ENCODE data around the gene GALM.
"Not testable (repeated sequence)": the region's sequence is repeated elsewhere in the genome, so short reads cannot be mapped to it uniquely, and the experiment has no call there.

Gene GALM

GRCh38 chr2:38682008-38682575 lies 16.2 kb downstream of the GALM start:
- DNase-seq (ENCODE audit: low read depth) = no peak

GRCh38 chr2:38682620-38683019 lies 16.7 kb downstream of the GALM start:
- not testable (repeated sequence) for DNase-seq (ENCODE audit: low read depth)

DNA sequence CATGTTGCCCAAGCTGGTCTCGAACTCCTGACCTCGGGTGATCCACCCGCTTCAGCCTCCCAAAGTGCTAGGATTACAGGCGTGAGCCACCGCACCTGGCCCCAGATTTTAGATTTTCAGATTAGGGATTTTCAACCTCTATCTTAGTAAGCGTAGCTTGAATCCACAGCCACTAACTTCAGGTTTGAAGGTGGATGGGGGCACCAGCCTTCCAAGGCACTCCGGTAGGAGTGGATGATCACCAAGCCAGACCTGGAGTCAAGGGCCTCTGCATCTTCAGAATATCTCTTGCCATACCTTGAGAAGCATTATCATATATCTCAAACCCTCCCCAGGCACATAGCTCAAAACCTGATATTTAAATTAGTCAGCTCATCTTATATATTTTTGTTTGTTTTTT lies 17.9 kb downstream of the GALM start:
- no peak for DNase-seq (ENCODE audit: low read depth)

GRCh38 chr2:38685116-38685735 lies 19.3 kb downstream of the GALM start:
- DNase-seq (ENCODE audit: low read depth) = no peak

DNA sequence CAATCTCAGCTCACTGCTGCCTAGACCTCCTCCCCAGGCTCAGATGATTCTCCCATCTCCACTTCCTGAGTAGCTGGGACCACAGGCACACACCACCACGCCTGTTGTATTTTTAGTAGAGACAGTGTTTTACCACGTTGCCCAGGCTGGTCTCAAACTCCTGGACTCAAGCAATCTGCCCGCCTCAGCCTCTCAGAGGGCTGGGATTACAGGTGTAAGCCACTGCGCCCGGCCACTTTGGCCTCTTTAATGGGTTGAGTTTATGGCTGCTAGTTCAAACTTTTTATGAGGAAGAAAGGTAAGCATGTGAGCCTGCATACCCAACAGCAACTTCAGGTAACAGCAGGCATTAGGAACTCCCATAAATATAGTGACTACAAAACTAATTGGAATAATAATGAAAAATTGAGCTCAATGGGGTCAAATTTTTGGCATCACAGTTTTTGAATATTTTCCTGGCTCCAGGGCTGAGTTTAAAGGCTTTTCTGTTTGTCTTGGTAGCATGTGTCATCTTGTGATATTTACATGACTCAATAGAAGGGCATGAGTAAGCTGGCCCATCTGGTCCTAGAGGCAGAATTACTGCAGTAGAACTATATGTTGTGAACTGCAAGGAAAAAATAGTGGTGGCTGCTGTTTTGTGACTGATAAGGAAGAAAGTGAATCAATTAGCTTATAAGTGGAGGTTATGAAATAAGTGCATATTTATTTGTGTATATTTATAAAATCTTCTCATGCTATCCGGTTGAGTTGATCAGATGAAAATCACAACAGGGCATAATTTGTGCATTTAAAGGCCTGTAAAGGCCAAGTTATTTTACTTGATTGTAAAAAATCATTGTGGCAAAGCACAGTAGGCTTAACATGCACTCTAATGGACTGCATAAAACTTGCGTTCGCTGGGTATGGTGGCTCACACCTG lies 24.8 kb downstream of the GALM start:
- DNase-seq (ENCODE audit: low read depth) = peak; percentile 80

DNA sequence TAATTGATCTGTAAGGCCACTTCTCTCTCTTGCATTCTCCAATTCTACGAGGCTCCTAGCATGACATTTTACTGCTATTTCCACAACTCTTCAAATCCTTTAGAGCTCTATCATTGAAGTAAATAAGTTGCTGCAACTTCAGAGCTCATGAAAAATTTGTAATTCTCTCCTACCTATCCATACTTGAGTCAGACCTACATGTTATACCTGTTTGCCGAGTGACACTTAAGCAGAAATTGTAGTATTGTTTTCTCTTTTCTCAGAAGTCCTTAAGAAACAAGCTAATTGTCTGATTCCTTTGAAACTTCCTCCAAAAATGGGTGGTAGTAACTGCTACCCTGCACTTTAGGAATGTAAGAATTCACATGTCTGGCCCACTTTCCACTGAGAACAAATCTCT lies 26.1 kb downstream of the GALM start:
- no peak for DNase-seq (ENCODE audit: low read depth)

- DNase-seq (ENCODE audit: low read depth) = no peak
Measured at GRCh38 chr2:38692636-38693318, 26.9 kb downstream of the GALM start.

DNA sequence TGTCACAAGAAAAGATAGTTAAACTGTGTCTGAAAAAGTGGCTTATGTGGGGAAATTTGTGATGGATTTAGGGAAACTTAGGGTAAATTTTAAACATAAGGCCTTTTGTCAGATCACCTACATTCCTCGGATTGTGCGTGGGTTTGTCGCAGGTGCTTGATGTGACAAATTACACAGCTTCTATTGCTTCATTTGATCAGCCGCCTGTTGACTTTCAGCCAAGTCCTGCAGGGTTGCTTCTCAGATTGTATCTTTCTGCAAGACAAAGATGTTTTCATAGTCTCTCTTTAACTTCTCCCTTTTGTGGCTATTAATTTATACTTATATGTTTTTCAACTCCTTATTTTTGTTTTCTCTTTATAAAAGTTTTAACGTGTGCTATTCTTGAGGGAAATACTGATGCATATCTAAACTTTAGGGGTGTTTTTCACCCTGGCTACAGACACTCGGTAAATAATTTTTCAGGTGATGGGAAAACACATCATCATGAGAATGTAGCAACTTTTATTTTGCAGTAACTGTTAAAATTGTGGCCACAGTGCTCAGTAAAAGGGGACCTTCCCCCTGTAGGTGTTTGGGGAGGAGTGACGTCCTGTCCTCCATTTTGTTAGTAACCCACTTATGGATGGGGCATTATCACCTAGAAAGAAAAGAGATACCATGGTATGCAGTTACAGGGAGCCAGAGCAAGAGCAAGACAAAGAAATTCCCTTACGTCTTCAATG lies 31.4 kb downstream of the GALM start:
- DNase-seq (ENCODE audit: low read depth) = no peak

DNA sequence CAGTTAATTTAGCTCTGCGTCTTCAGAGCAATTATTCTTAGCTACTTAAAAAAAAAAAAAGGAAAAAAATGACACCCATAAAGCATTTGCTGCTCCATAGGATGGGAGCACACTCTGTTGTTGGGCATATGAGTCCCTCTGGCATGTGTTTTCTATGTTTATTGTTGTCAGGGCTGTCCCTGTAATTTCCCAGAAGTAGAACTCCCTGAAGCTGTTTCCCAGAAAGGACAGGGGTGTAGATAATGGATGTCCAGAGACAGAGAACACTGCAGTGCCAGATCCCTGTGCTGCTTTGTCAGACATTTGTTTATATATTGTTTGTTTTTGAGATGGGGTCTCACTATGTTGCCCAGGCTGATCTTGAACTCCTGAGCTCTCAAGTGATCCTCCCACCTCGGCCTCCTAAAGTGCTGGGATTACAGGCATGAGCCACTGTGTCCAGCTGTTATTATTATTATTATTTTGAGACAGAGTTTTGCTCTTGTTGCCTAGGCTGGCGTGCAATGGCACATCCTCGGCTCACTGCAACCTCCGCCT lies 32.6 kb downstream of the GALM start:
- DNase-seq (ENCODE audit: low read depth) = no peak

GRCh38 chr2:38700113-38700785 lies 34.3 kb downstream of the GALM start:
- DNase-seq (ENCODE audit: low read depth) = no peak

GRCh38 chr2:38700881-38701458 lies 35.1 kb downstream of the GALM start:
- DNase-seq (ENCODE audit: low read depth) = no peak

DNA sequence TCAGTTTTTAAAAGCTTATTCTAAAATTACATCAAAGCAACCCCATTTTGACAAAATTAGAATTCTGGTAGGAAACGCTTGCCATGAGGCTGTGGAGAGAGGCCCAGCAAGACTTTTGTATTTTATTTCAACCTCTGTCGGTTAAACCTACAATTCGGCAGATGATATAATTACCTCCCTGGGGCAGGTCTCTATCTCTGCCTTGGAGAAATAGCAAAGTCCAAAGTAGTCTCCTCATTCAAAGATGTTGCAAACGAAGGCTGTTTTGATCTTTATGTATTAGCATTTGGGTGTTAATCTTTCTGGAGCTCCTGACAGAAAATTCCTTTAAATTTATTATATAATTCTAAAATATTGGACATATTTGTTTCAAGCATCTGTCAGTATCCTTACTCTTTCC lies 35.6 kb downstream of the GALM start:
- no peak for DNase-seq (ENCODE audit: low read depth)

- DNase-seq (ENCODE audit: low read depth) = peak; percentile 80
Measured at GRCh38 chr2:38702413-38702812, 36.5 kb downstream of the GALM start.

DNA sequence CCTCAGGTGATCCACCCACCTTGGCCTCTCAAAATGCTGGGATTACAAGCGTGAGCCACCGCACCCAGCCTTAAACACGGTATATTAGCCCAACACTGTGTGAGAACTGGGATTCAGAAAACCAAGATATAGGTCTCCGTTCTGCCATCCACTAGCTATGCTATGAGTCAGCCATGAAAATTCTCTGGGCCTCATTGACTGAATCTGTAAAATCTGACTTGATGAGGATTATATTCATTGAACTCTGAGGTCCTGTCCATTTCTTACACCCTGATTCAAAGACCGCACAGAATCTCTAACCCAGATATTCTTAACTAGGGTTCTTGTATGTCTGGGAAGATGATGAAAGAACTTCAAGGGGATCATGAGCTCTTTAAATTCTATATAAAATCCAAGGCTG lies 37.4 kb downstream of the GALM start:
- DNase-seq (ENCODE audit: low read depth) = not testable (repeated sequence)

DNA sequence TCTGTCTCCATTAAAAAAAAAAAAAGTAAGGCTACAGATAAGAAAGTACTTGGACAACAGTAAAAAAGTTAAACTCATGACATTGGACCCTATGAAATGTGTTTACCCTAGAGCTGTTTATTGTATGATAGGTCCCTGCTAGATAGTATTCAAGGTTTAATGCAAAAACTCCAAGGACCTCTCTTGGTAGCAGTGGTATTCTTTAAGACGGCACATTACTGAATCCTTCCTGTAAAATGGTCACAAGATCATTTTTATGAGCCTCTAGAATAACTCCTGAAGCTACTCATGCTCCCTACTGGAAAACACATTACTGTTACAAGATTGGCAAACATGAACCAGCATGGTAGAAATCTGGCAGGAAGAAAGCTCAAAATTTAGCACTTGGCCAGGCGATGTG lies 38.8 kb downstream of the GALM start:
- DNase-seq (ENCODE audit: low read depth) = no peak

DNA sequence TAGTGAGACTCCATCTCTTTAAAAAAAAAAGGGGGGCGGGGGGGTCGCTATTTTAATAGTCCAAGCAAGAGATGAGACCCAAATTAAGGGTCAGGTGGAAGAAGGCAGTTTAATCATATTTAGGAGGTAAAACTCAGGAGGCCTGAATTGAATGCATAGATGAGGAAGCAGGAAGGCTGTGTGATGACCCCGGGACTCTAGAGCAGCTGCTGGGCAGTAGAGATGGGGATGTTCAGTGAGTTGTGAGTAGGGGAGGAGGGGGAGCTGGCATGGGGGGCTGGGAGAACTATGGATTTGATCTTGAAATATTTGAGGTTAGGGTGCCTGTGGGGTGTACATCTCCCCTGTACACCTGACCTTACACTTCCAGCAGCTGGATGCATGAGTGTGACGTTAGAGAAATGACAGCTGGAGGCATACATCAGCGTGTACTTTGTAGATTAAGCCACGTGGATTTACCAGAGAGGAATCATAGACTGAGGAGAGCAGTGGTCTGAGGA lies 41.0 kb downstream of the GALM start:
- DNase-seq (ENCODE audit: low read depth) = no peak

DNA sequence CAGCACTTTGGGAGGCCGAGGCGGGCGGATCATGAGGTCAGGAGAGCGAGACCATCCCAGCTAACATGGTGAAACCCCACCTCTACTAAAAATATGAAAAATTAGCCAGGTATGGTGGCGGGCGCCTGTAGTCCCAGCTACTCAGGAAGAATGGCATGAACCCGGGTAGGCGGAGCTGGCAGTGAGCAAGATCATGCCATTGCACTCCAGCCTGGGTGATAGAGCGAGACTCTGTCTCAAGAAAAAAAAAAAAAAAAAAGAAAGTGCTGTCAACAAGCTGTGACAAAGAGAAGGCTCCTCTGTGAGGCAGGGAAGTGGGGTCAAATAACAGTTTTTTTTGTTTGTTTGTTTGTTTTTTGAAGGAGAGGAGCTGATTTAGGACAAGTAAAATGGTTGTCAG lies 42.6 kb downstream of the GALM start:
- not testable (repeated sequence) for DNase-seq (ENCODE audit: low read depth)

DNA sequence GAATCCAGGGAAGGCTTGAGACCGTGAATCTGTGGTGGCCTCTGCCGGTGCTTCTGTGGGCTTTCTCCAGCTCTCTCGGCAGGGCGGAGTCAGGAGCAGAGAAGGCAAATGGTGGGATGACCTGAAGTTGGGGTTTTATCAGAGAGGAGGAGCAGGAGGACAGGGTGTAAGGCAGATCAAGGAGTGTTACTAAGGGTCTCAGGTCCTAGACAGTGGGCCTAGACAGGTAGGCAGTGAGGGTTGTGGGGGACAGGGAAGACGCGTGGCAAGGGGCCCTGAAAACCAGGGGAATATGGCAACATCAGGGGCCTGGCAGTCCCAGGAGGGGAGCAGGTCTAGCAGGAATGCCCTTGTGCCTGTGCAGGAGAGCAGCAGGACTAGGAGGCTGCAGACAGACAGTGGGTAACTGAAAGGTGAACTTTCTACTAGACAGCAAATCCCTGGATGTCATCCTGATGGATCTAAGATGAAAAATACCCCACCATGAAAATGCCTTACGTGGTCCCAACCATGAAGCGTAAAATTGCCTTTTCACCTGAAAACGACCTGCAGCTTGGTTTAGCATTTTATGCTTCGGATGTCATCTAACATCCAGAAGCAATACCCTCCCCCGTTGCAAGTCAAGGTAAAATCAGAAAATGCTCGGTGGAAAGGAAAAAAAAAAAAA lies 43.1 kb downstream of the GALM start:
- no peak for DNase-seq (ENCODE audit: low read depth)

DNA sequence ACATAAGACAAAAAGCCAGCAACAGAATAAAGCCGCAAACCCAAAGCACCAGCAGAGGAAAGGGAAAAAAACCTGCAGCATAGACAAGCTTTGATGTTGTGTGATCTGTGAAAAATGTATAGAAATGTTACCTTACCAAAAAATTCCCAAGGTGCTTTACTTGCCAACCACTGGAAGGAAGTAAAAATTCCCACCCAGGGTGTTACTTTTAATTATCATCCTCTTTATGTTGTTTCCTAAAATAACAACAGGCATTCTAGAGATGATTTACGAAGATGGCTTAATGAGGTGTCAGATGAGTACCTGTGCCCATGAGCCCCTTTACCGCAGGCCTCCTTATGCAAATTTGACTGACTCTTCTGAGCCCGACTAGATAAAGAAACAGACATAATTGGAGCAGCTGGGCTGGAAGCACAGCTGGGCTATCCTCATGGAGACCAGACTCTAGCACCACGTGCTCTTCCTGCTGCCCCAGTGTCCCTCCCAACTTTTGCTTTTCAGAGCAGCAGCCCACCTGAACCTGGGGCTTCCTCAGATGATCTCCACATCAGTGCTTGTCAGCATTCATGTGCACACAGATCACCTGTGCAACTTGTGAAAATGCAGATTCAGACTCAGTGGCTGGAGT lies 43.8 kb downstream of the GALM start:
- DNase-seq (ENCODE audit: low read depth) = no peak
